Type B pancreatic cell (in vitro differentiated cells): ENCODE measurements around the gene KRCC1. TPM values are rescaled to one million over a fixed set of nuclear protein-coding genes. Genes with fewer than 3 reads are reported as not detected.

Experiments
- DNase-seq: peaks from one replicate; pipeline ENCODE4 v3.0.0; 2021; ENCODE audit warnings: mixed read lengths; ENCODE audit not compliant: unreplicated experiment; ENCODE audit errors: extremely low spot score
- H3K27ac Mint-ChIP-seq: 2 replicates; pipeline ENCODE4 v1.8.0; 2021; ENCODE audit warnings: mild to moderate bottlenecking, mixed read lengths
- H3K27me3 Mint-ChIP-seq: 2 replicates; pipeline ENCODE4 v1.8.0; 2021; ENCODE audit warnings: mixed read lengths
- H3K36me3 Mint-ChIP-seq: 2 replicates; pipeline ENCODE4 v1.8.0; 2021; ENCODE audit warnings: mixed read lengths
- H3K4me1 Mint-ChIP-seq: one replicate; pipeline ENCODE4 v1.8.0; 2021; ENCODE audit warnings: mixed read lengths; ENCODE audit not compliant: unreplicated experiment
- H3K4me3 Mint-ChIP-seq: 2 replicates; pipeline ENCODE4 v1.8.0; 2021; ENCODE audit warnings: mild to moderate bottlenecking, mixed read lengths
- H3K9me3 Mint-ChIP-seq: 2 replicates; pipeline ENCODE4 v1.8.0; 2021; ENCODE audit warnings: mixed read lengths
- CTCF ChIP-seq: fragments of 200-600 bp; sonication (generic); conservative IDR thresholded peaks from 2 replicates; pipeline ENCODE4 v1.5.0; 2021; ENCODE audit warnings: antibody characterized with exemption, mild to moderate bottlenecking
- total RNA-seq: library from RNA; stranded (reverse); gene quantifications from 2 replicates; pipeline ENCODE4 v1.2.1, GENCODE V29; 2021; ENCODE audit warnings: low replicate concordance

KRCC1 gene
- total RNA-seq, 1 donor from 2014 or later: 18.6 TPM

- H3K27me3 Mint-ChIP-seq: no peaks in the 10 kb centered on the region
- TF ChIP-seq CTCF: no peak
- H3K4me1 Mint-ChIP-seq: peaks cover 17% of the 10 kb centered on the region
- no peak for DNase-seq
- no peaks in the 10 kb centered on the region for H3K9me3 Mint-ChIP-seq
- no peak overlapping the region for H3K27ac Mint-ChIP-seq
- H3K36me3 Mint-ChIP-seq: no peaks in the 10 kb centered on the region
- H3K4me3 Mint-ChIP-seq: no peak overlapping the region
Observed at GRCh38 chr2:88060907-88061275, 5.3 kb upstream of the KRCC1 start.

- TF ChIP-seq CTCF: peak; percentile 83
- Mint-ChIP-seq H3K27me3 (no peaks in the 10 kb centered on the region), H3K36me3 (no peaks in the 10 kb centered on the region), H3K4me3 (no peak overlapping the region), H3K27ac (no peak overlapping the region), H3K4me1 (peaks cover 19% of the 10 kb centered on the region), H3K9me3 (no peaks in the 10 kb centered on the region)
- no peak for DNase-seq
Observed at GRCh38 chr2:88059979-88060906, 4.7 kb upstream of the KRCC1 start.

GRCh38 chr2:88058191-88058590 is 2.6 kb upstream of the KRCC1 start:
- Mint-ChIP-seq H3K9me3 (no peaks in the 10 kb centered on the region), H3K36me3 (no peaks in the 10 kb centered on the region), H3K27me3 (no peaks in the 10 kb centered on the region), H3K4me3 (no peak overlapping the region), H3K4me1 (peaks cover 36% of the 10 kb centered on the region), H3K27ac (no peak overlapping the region)
- DNase-seq: no peak
- TF ChIP-seq CTCF: no peak

- H3K27ac Mint-ChIP-seq: peak overlapping the region; percentile 94
- TF ChIP-seq CTCF: no peak
- no peaks in the 10 kb centered on the region for H3K36me3 Mint-ChIP-seq
- peaks cover 36% of the 10 kb centered on the region for H3K4me1 Mint-ChIP-seq
- no peaks in the 10 kb centered on the region for H3K27me3 Mint-ChIP-seq
- H3K9me3 Mint-ChIP-seq: no peaks in the 10 kb centered on the region
- no peak for DNase-seq
- H3K4me3 Mint-ChIP-seq: peak overlapping the region; percentile 98
Observed at GRCh38 chr2:88057437-88057844, 1.9 kb upstream of the KRCC1 start.

- Mint-ChIP-seq H3K9me3 (no peaks in the 10 kb centered on the region), H3K4me1 (peaks cover 36% of the 10 kb centered on the region), H3K4me3 (peak overlapping the region; percentile 98), H3K27me3 (no peaks in the 10 kb centered on the region), H3K36me3 (no peaks in the 10 kb centered on the region), H3K27ac (peak overlapping the region; percentile 97)
- no peak for TF ChIP-seq CTCF
- no peak for DNase-seq
Observed at GRCh38 chr2:88054782-88055370, 707 bp downstream of the KRCC1 start.
